GM23248 (cell line): ENCODE results near the gene IVL. TPM values are rescaled to one million over a fixed set of nuclear protein-coding genes. Genes with fewer than 3 reads are reported as not detected.

ENCODE experiments used
- DNase-seq: peaks from one replicate; pipeline ENCODE4 v3.0.0-alpha.2; 2015
- H2AFZ ChIP-seq: fragments of 200-600 bp; sonication (generic); 2 replicates; pipeline ENCODE4 v1.6.1; 2016; ENCODE audit warnings: antibody characterized with exemption
- H3F3A ChIP-seq: fragments of 200-600 bp; sonication (generic); 2 replicates; pipeline ENCODE4 v1.6.1; 2016; ENCODE audit warnings: mild to moderate bottlenecking, antibody characterized with exemption, mixed run types; ENCODE audit not compliant: insufficient read depth
- H3K27ac ChIP-seq: fragments of 200-600 bp; sonication (generic); 2 replicates; pipeline ENCODE4 v1.5.1; 2016; ENCODE audit warnings: mild to moderate bottlenecking
- H3K27me3 ChIP-seq: fragments of 200-600 bp; sonication (generic); replicated peaks from 2 replicates; pipeline ENCODE4 v1.6.1; 2016; ENCODE audit warnings: mild to moderate bottlenecking; ENCODE audit not compliant: insufficient read depth
- H3K36me3 ChIP-seq: fragments of 200-600 bp; sonication (generic); 2 replicates; pipeline ENCODE4 v1.6.1; 2016; ENCODE audit warnings: low read depth, mild to moderate bottlenecking
- H3K4me1 ChIP-seq: fragments of 200-600 bp; sonication (generic); 2 replicates; pipeline ENCODE4 v1.6.1; 2016; ENCODE audit warnings: mild to moderate bottlenecking; ENCODE audit not compliant: insufficient read depth
- H3K4me2 ChIP-seq: fragments of 200-600 bp; sonication (generic); one replicate; pipeline ENCODE4 v1.6.1; 2016; ENCODE audit warnings: mild to moderate bottlenecking; ENCODE audit not compliant: unreplicated experiment
- H3K4me3 ChIP-seq: fragments of 200-600 bp; sonication (generic); 2 replicates; pipeline ENCODE4 v1.5.1; 2016; ENCODE audit warnings: mild to moderate bottlenecking
- H3K79me2 ChIP-seq: fragments of 200-600 bp; sonication (generic); 2 replicates; pipeline ENCODE4 v1.6.1; 2016; ENCODE audit warnings: mild to moderate bottlenecking; ENCODE audit not compliant: insufficient read depth
- H3K9ac ChIP-seq: fragments of 200-600 bp; sonication (generic); 2 replicates; pipeline ENCODE4 v1.6.1; 2016; ENCODE audit warnings: mild to moderate bottlenecking
- H3K9me2 ChIP-seq: fragments of 200-600 bp; sonication (generic); 2 replicates; pipeline ENCODE4 v1.6.1; 2016; ENCODE audit warnings: mixed run types, mild to moderate bottlenecking, moderate library complexity; ENCODE audit not compliant: insufficient read depth
- H3K9me3 ChIP-seq: fragments of 200-600 bp; sonication (generic); one replicate; pipeline ENCODE4 v1.6.1; 2017; ENCODE audit warnings: low read depth
- H4K20me1 ChIP-seq: fragments of 200-600 bp; sonication (generic); 2 replicates; pipeline ENCODE4 v1.6.0; 2016; ENCODE audit not compliant: insufficient read depth
- EZH2 ChIP-seq: fragments of 200-600 bp; sonication (generic); IDR thresholded peaks from 2 replicates; pipeline ENCODE4 v1.6.1; 2018; ENCODE audit warnings: antibody characterized with exemption, mild to moderate bottlenecking; ENCODE audit not compliant: insufficient read depth, poor library complexity, severe bottlenecking
- EZH2phosphoT487 ChIP-seq: fragments of 200-600 bp; sonication (generic); IDR thresholded peaks from 2 replicates; pipeline ENCODE4 v1.6.1; 2018; ENCODE audit warnings: antibody characterized with exemption, moderate library complexity, mild to moderate bottlenecking, low read depth; ENCODE audit not compliant: insufficient read depth
- WGBS, 2 experiments: methylation state at CpG; one replicate each; pipeline ENCODE4 v1.1.6; 2015 to 2017; ENCODE audit warnings: low lambda C conversion rate in 2 of 2, low coverage in 1 of 2; ENCODE audit errors: missing lambda C conversion rate in 2 of 2; 5-methylcytosine and 5-hydroxymethylcytosine counted together
- in situ Hi-C: fragments of 300-500 bp; cut with MboI; formaldehyde crosslinking; loops from 2 replicates; pipeline ENCODE4 v1.15.0; 2020
- polyA plus RNA-seq: library from polyadenylated mRNA; unstranded; fragments of >200 nt; fragmentation: Nextera tagmentation; extraction: Ambion mirVana; gene quantifications from 2 replicates; pipeline ENCODE4 v1.2.1, GENCODE V29; 2016
- total RNA-seq: library from RNA; depleted of rRNA; stranded (reverse); fragments of >200 nt; shearing (Covaris generic); gene quantifications from 2 replicates; pipeline ENCODE4 v1.2.3, GENCODE V29; 2014

Gene IVL
- total and polyA plus RNA-seq, 2 experiments from 2014 or later, result 0.68 to 0.76 TPM

- Histone ChIP-seq H3K9me2 (no peaks in the 10 kb centered on the region), H3K4me1 (no peaks in the 10 kb centered on the region), H3F3A (no peaks in the 10 kb centered on the region), H3K27ac (no peak overlapping the region), H3K4me3 (no peak overlapping the region), H2AFZ (no peak overlapping the region), H4K20me1 (no peaks in the 10 kb centered on the region), H3K9ac (no peak overlapping the region), H3K4me2 (no peak overlapping the region), H3K27me3 (no peaks in the 10 kb centered on the region), H3K36me3 (no peaks in the 10 kb centered on the region), H3K79me2 (no peaks in the 10 kb centered on the region), H3K9me3 (no peaks in the 10 kb centered on the region)
- no peak for DNase-seq
- no peak for TF ChIP-seq EZH2
- no peak for TF ChIP-seq EZH2phosphoT487
- in situ Hi-C loops, result no loop called here
Observed at GRCh38 chr1:152864443-152864842, 43.9 kb upstream of the IVL start.

- H4K20me1 ChIP-seq, result no peaks in the 10 kb centered on the region
- H3K9me2 ChIP-seq, result no peaks in the 10 kb centered on the region
- H3K36me3 ChIP-seq, result no peaks in the 10 kb centered on the region
- no peak overlapping the region for H3K4me3 ChIP-seq
- H3K27me3 ChIP-seq, result no peaks in the 10 kb centered on the region
- no peak overlapping the region for H2AFZ ChIP-seq
- no peak overlapping the region for H3K9ac ChIP-seq
- no peaks in the 10 kb centered on the region for H3K9me3 ChIP-seq
- TF ChIP-seq EZH2phosphoT487, result no peak
- no peak for TF ChIP-seq EZH2
- no peaks in the 10 kb centered on the region for H3K4me1 ChIP-seq
- in situ Hi-C loops, result no loop called here
- H3F3A ChIP-seq, result no peaks in the 10 kb centered on the region
- DNase-seq, result peak; percentile 7
- H3K27ac ChIP-seq, result no peak overlapping the region
- 45 to 58% methylated on average over 2 of the region's 2 CpGs for WGBS, 2 experiments
- H3K4me2 ChIP-seq, result no peak overlapping the region
- H3K79me2 ChIP-seq, result no peaks in the 10 kb centered on the region
Observed at GRCh38 chr1:152866321-152866720, 42.0 kb upstream of the IVL start.

- Histone ChIP-seq H3K9me3 (no peaks in the 10 kb centered on the region), H3K36me3 (no peaks in the 10 kb centered on the region), H3K27ac (no peak overlapping the region), H3K4me2 (no peak overlapping the region), H3K9me2 (no peaks in the 10 kb centered on the region), H2AFZ (no peak overlapping the region), H3K9ac (no peak overlapping the region), H3F3A (peaks cover 9% of the 10 kb centered on the region; the same call in 1 of the 2 replicates), H3K4me3 (no peak overlapping the region), H4K20me1 (no peaks in the 10 kb centered on the region), H3K79me2 (no peaks in the 10 kb centered on the region), H3K4me1 (peaks cover 13% of the 10 kb centered on the region), H3K27me3 (no peaks in the 10 kb centered on the region)
- DNase-seq, result peak; percentile 87
- WGBS, 2 experiments, result 26 to 27% methylated on average over 9 of the region's 9 CpGs
- TF ChIP-seq EZH2phosphoT487, result no peak
- no peak for TF ChIP-seq EZH2
- in situ Hi-C loops, result loop anchor here (5.0 kb wide), 1 partner anchor 57 kb away; no protein-coding TSS in a partner anchor
Observed at GRCh38 chr1:152869808-152870419, 38.4 kb upstream of the IVL start.

- DNase-seq, result peak; percentile 76
- Histone ChIP-seq H3K9me3 (no peaks in the 10 kb centered on the region), H3K27ac (no peak overlapping the region), H3K79me2 (no peaks in the 10 kb centered on the region), H3F3A (peaks cover 9% of the 10 kb centered on the region; the same call in 1 of the 2 replicates), H3K9ac (no peak overlapping the region), H2AFZ (no peak overlapping the region), H3K4me1 (peaks cover 13% of the 10 kb centered on the region), H4K20me1 (no peaks in the 10 kb centered on the region), H3K36me3 (no peaks in the 10 kb centered on the region), H3K27me3 (no peaks in the 10 kb centered on the region), H3K4me3 (no peak overlapping the region), H3K4me2 (no peak overlapping the region), H3K9me2 (no peaks in the 10 kb centered on the region)
- TF ChIP-seq EZH2phosphoT487 (no peak), EZH2 (no peak)
- 38 to 46% methylated on average over 16 to 17 of the region's 17 CpGs for WGBS, 2 experiments
- in situ Hi-C loops, result loop anchor here (5.0 kb wide), 1 partner anchor 56 kb away; no protein-coding TSS in a partner anchor
Observed at GRCh38 chr1:152870831-152871730, 37.3 kb upstream of the IVL start.
